Keratinocyte (primary cell): Measurements from ENCODE around the gene CARMIL3. TPM values are rescaled to one million over a fixed set of nuclear protein-coding genes. Genes with fewer than 3 reads are reported as not detected.
"Not testable (repeated sequence)": the region's sequence is repeated elsewhere in the genome, so short reads cannot be mapped to it uniquely, and the experiment has no call there.

Experiments used
- DNase-seq: peaks from one replicate; pipeline ENCODE4 v3.0.0-alpha.2; 2011; ENCODE audit warnings: low read depth, missing footprints, low spot score
- FAIRE-seq: peaks from 2 replicates; lab custom pipeline; 2011; peaks lifted over from hg19 to GRCh38; lab: Jason Lieb, UNC
- H2AFZ ChIP-seq: 2 replicates; pipeline ENCODE4 v1.6.0; 2012; ENCODE audit warnings: low read length, control low read depth, inconsistent platforms; ENCODE audit not compliant: control insufficient read depth
- H3K27ac ChIP-seq: 2 replicates; pipeline ENCODE4 v1.5.1; 2011; ENCODE audit warnings: low read length; ENCODE audit not compliant: control insufficient read depth, insufficient read depth
- H3K27me3 ChIP-seq: 3 replicates; pipeline ENCODE4 v1.6.0; 2011; ENCODE audit warnings: low read length; ENCODE audit not compliant: control insufficient read depth, insufficient read depth; ENCODE audit errors: extremely low read depth
- H3K36me3 ChIP-seq, 2 experiments: 2 replicates in 1 of 2; 3 replicates in 1 of 2; pipeline ENCODE4 v1.5.1; 2011; ENCODE audit warnings: low read length in 2 of 2, mild to moderate bottlenecking in 1 of 2; ENCODE audit not compliant: control insufficient read depth in 2 of 2, insufficient read depth in 2 of 2; ENCODE audit errors: extremely low read depth in 1 of 2
- H3K4me1 ChIP-seq: 3 replicates; pipeline ENCODE4 v1.5.1; 2011; ENCODE audit warnings: low read length; ENCODE audit not compliant: control insufficient read depth, insufficient read depth; ENCODE audit errors: extremely low read depth
- H3K4me2 ChIP-seq: 3 replicates; pipeline ENCODE4 v1.6.0; 2011; ENCODE audit warnings: low read depth, low read length; ENCODE audit not compliant: control insufficient read depth, insufficient read depth; ENCODE audit errors: extremely low read depth
- H3K4me3 ChIP-seq, 3 experiments: fragments of 200-600 bp in 1 of 3; sonication (generic) in 1 of 3; 2 replicates in 2 of 3; 3 replicates in 1 of 3; pipeline ENCODE4 v1.5.1; 2011 to 2016; ENCODE audit warnings: low read length in 3 of 3, mild to moderate bottlenecking in 3 of 3, control low read depth in 2 of 3, inconsistent platforms in 1 of 3, low read depth in 1 of 3, mixed read lengths in 1 of 3, mixed run types in 1 of 3, moderate library complexity in 1 of 3; ENCODE audit not compliant: control insufficient read depth in 2 of 3, insufficient read depth in 2 of 3; ENCODE audit errors: extremely low read depth in 1 of 3
- H3K79me2 ChIP-seq: 2 replicates; pipeline ENCODE4 v1.6.0; 2012; ENCODE audit warnings: low read length; ENCODE audit not compliant: control insufficient read depth, insufficient read depth
- H3K9ac ChIP-seq: 3 replicates; pipeline ENCODE4 v1.6.0; 2011; ENCODE audit warnings: low read length; ENCODE audit not compliant: control insufficient read depth, insufficient read depth; ENCODE audit errors: extremely low read depth
- H3K9me1 ChIP-seq: 3 replicates; pipeline ENCODE4 v1.6.0; 2011; ENCODE audit warnings: low read length; ENCODE audit not compliant: control insufficient read depth, insufficient read depth; ENCODE audit errors: extremely low read depth
- H3K9me3 ChIP-seq: 2 replicates; pipeline ENCODE4 v1.5.1; 2012; ENCODE audit warnings: low read depth, low read length; ENCODE audit not compliant: control insufficient read depth
- H4K20me1 ChIP-seq: 3 replicates; pipeline ENCODE4 v1.6.0; 2011; ENCODE audit warnings: low read length; ENCODE audit not compliant: control insufficient read depth, insufficient read depth; ENCODE audit errors: extremely low read depth
- CTCF ChIP-seq, 3 experiments: IDR thresholded peaks in 1 of 3; conservative IDR thresholded peaks in 1 of 3; optimal IDR thresholded peaks in 1 of 3; 2 replicates in 2 of 3; 3 replicates in 1 of 3; pipeline versions ENCODE3 to v1.5.1; 2011; ENCODE audit warnings: low read length in 3 of 3, mild to moderate bottlenecking in 3 of 3, moderate library complexity in 2 of 3, control low read depth in 1 of 3, inconsistent platforms in 1 of 3; ENCODE audit not compliant: insufficient read depth in 2 of 3; ENCODE audit errors: extremely low read depth in 1 of 3
- EZH2 ChIP-seq: IDR thresholded peaks from one replicate; pipeline ENCODE4 v1.6.1; 2012; ENCODE audit warnings: inconsistent platforms, mild to moderate bottlenecking, low read length, moderate library complexity
- dilution Hi-C: fragments of 300-500 bp; cut with MboI; formaldehyde crosslinking; loops from one replicate; pipeline ENCODE4 v1.7.0; 2020; ENCODE audit warnings: low sequenced_read_pairs; ENCODE audit not compliant: extremely low pct_ligation_motif_present
- polyA plus RNA-seq, 5 experiments: library from polyadenylated mRNA; depleted of rRNA in 3 of 5; stranded (reverse) in 3 of 5; stranded (forward) in 1 of 5; unstranded in 1 of 5; fragments of >200 nt; gene quantifications; 1 replicate in 1 of 5; 2 replicates in 3 of 5; 3 replicates in 1 of 5; pipeline versions ENCODE4 v1.2.1 to v1.2.3, GENCODE V29; 2011 to 2012; ENCODE audit warnings: missing spikeins in 2 of 5, low read depth in 1 of 5, low replicate concordance in 1 of 5

Gene CARMIL3
- polyA plus RNA-seq, 1 donor (not counting 4 experiments of a cell fraction or from before 2014, with no cell fraction given) = 0.12 TPM

- TF ChIP-seq CTCF (optimal IDR thresholded peaks at IDR 0.05 in 1 of 3, IDR thresholded peaks at IDR 0.05 in 1 of 3, conservative IDR thresholded peaks at IDR 0.05 in 1 of 3; ENCODE audit: extremely low read depth in 1 of 3, insufficient read depth in 2 of 3, low read length in 3 of 3) = no peak
- no peak for TF ChIP-seq EZH2
- Histone ChIP-seq H3K9ac (no peak overlapping the region), H3K27ac (no peak overlapping the region), H4K20me1 (no peaks in the 10 kb centered on the region), H3K36me3 (peaks cover 7 to 19% of the 10 kb centered on the region in 2 experiments), H3K9me3 (no peaks in the 10 kb centered on the region), H2AFZ (no peak overlapping the region), H3K4me2 (no peak overlapping the region), H3K9me1 (no peaks in the 10 kb centered on the region), H3K4me3 (no peak overlapping the region), H3K27me3 (no peaks in the 10 kb centered on the region), H3K79me2 (no peaks in the 10 kb centered on the region), H3K4me1 (peaks cover 4% of the 10 kb centered on the region)
- FAIRE-seq (no peak), DNase-seq (no peak)
- dilution Hi-C loops = no loop called here
These were observed 50.7 kb downstream of the CARMIL3 start for GRCh38 chr14:24102357-24103048.

- peaks cover 5% of the 10 kb centered on the region for H3K4me1 ChIP-seq
- H3K9ac ChIP-seq = no peak overlapping the region
- FAIRE-seq = no peak
These were observed 51.6 kb downstream of the CARMIL3 start for GRCh38 chr14:24103451-24103850.

GRCh38 chr14:24105609-24106239, 53.9 kb downstream of the CARMIL3 start:
- H3K4me2 ChIP-seq, dilution Hi-C loops, H3K79me2 ChIP-seq, H3K4me3 ChIP-seq, H3K9me3 ChIP-seq, FAIRE-seq, H3K27me3 ChIP-seq, H2AFZ ChIP-seq, H3K9me1 ChIP-seq, DNase-seq, H3K9ac ChIP-seq, H3K27ac ChIP-seq, H3K36me3 ChIP-seq, H4K20me1 ChIP-seq: not testable (repeated sequence)
- peaks cover 11% of the 10 kb centered on the region for H3K4me1 ChIP-seq

More at GRCh38 chr14:24103451-24103850, 51.6 kb downstream of the CARMIL3 start:
- Histone ChIP-seq H3K36me3 (peaks cover 7 to 19% of the 10 kb centered on the region in 2 experiments), H3K27ac (no peak overlapping the region), H3K9me1 (no peaks in the 10 kb centered on the region), H3K27me3 (no peaks in the 10 kb centered on the region), H3K79me2 (no peaks in the 10 kb centered on the region), H3K4me3 (no peak overlapping the region), H2AFZ (no peak overlapping the region), H3K9me3 (no peaks in the 10 kb centered on the region), H4K20me1 (no peaks in the 10 kb centered on the region), H3K4me2 (no peak overlapping the region)
- TF ChIP-seq EZH2 = no peak
- TF ChIP-seq CTCF (optimal IDR thresholded peaks at IDR 0.05 in 1 of 3, IDR thresholded peaks at IDR 0.05 in 1 of 3, conservative IDR thresholded peaks at IDR 0.05 in 1 of 3; ENCODE audit: extremely low read depth in 1 of 3, insufficient read depth in 2 of 3, low read length in 3 of 3) = no peak
- dilution Hi-C loops = no loop called here
- no peak for DNase-seq
